H9 (cell line): ENCODE data around the gene KIAA1328. TPM values are rescaled to one million over a fixed set of nuclear protein-coding genes. Genes with fewer than 3 reads are reported as not detected.

Experiments
- DNase-seq: peaks from one replicate; pipeline ENCODE4 v3.0.0-alpha.2; 2017
- H2AFZ ChIP-seq: one replicate; pipeline ENCODE4 v1.6.1; 2013; ENCODE audit warnings: mild to moderate bottlenecking, low read length, control low read depth, moderate library complexity
- H2AK5ac ChIP-seq: 2 replicates; pipeline ENCODE4 v1.6.1; 2013; ENCODE audit warnings: low read length, control low read depth, mixed read lengths; ENCODE audit not compliant: insufficient read length
- H2BK120ac ChIP-seq: one replicate; pipeline ENCODE4 v1.6.1; 2013; ENCODE audit warnings: low read depth, mild to moderate bottlenecking, low read length, control low read depth, inconsistent platforms; ENCODE audit not compliant: poor library complexity, severe bottlenecking
- H2BK12ac ChIP-seq: 2 replicates; pipeline ENCODE4 v1.6.1; 2013; ENCODE audit warnings: low read length, control low read depth, mixed read lengths, low read depth; ENCODE audit not compliant: insufficient read length
- H2BK15ac ChIP-seq: 2 replicates; pipeline ENCODE4 v1.6.1; 2013; ENCODE audit warnings: low read depth, low read length, control low read depth
- H2BK20ac ChIP-seq: one replicate; pipeline ENCODE4 v1.6.1; 2013; ENCODE audit warnings: low read depth, mild to moderate bottlenecking, low read length, control low read depth, inconsistent platforms; ENCODE audit not compliant: poor library complexity, severe bottlenecking
- H2BK5ac ChIP-seq: 2 replicates; pipeline ENCODE4 v1.6.1; 2013; ENCODE audit warnings: low read length, control low read depth, mixed read lengths; ENCODE audit not compliant: insufficient read length
- H3K14ac ChIP-seq: 2 replicates; pipeline ENCODE4 v1.6.1; 2013; ENCODE audit warnings: low read length, control low read depth; ENCODE audit not compliant: insufficient read depth
- H3K18ac ChIP-seq: 2 replicates; pipeline ENCODE4 v1.6.1; 2013; ENCODE audit warnings: low read depth, mild to moderate bottlenecking, mixed read lengths, low read length, control low read depth; ENCODE audit not compliant: insufficient read length
- H3K23ac ChIP-seq: 2 replicates; pipeline ENCODE4 v1.6.1; 2013; ENCODE audit warnings: low read length, control low read depth, mixed read lengths, low read depth; ENCODE audit not compliant: insufficient read length
- H3K23me2 ChIP-seq: 2 replicates; pipeline ENCODE4 v1.6.1; 2013; ENCODE audit warnings: low read depth, mild to moderate bottlenecking, mixed read lengths, low read length, control low read depth; ENCODE audit not compliant: insufficient read length, poor library complexity, severe bottlenecking
- H3K27ac ChIP-seq: 2 replicates; pipeline ENCODE4 v1.5.1; 2013; ENCODE audit warnings: low read length, control low read depth, mixed read lengths, low read depth; ENCODE audit not compliant: insufficient read length
- H3K27me3 ChIP-seq: 2 replicates; pipeline ENCODE4 v1.6.1; 2013; ENCODE audit warnings: low read length, control low read depth, inconsistent platforms; ENCODE audit not compliant: insufficient read depth
- H3K4ac ChIP-seq: 2 replicates; pipeline ENCODE4 v1.6.1; 2013; ENCODE audit warnings: low read depth, mild to moderate bottlenecking, control low read depth, inconsistent platforms, low read length, moderate library complexity
- H3K4me1 ChIP-seq: 2 replicates; pipeline ENCODE4 v1.6.1; 2013; ENCODE audit warnings: low read length, control low read depth, inconsistent platforms; ENCODE audit not compliant: insufficient read depth
- H3K4me2 ChIP-seq: 2 replicates; pipeline ENCODE4 v1.6.1; 2013; ENCODE audit warnings: low read length, control low read depth, mixed read lengths; ENCODE audit not compliant: insufficient read length, insufficient read depth
- H3K56ac ChIP-seq: 2 replicates; pipeline ENCODE4 v1.6.1; 2013; ENCODE audit warnings: low read depth, mild to moderate bottlenecking, mixed read lengths, low read length, control low read depth; ENCODE audit not compliant: insufficient read length
- H3K79me1 ChIP-seq: 2 replicates; pipeline ENCODE4 v1.6.1; 2013; ENCODE audit warnings: low read depth, mild to moderate bottlenecking, moderate library complexity, low read length, control low read depth, inconsistent platforms; ENCODE audit not compliant: insufficient read depth, poor library complexity, severe bottlenecking
- H3K79me2 ChIP-seq: 2 replicates; pipeline ENCODE4 v1.6.1; 2013; ENCODE audit warnings: low read length, control low read depth, inconsistent platforms; ENCODE audit not compliant: insufficient read depth
- H3K9ac ChIP-seq: 2 replicates; pipeline ENCODE4 v1.6.1; 2013; ENCODE audit warnings: low read length, control low read depth, mixed read lengths; ENCODE audit not compliant: insufficient read length; ENCODE audit errors: extremely low read depth
- H3K9me3 ChIP-seq: one replicate; pipeline ENCODE4 v1.6.1; 2013; ENCODE audit warnings: low read depth, low read length, inconsistent platforms; ENCODE audit not compliant: control insufficient read depth
- H3T11ph ChIP-seq: one replicate; pipeline ENCODE4 v1.6.1; 2013; ENCODE audit warnings: mild to moderate bottlenecking, low read length, control low read depth, inconsistent platforms
- H4K20me1 ChIP-seq: one replicate; pipeline ENCODE4 v1.6.1; 2013; ENCODE audit not compliant: control insufficient read depth, insufficient read length, insufficient read depth
- H4K5ac ChIP-seq: 2 replicates; pipeline ENCODE4 v1.6.1; 2013; ENCODE audit warnings: low read depth, mild to moderate bottlenecking, mixed read lengths, low read length, control low read depth; ENCODE audit not compliant: insufficient read length
- H4K8ac ChIP-seq: replicated peaks from 2 replicates; pipeline ENCODE4 v1.6.1; 2013; ENCODE audit warnings: low read length, control low read depth, mixed read lengths, low read depth; ENCODE audit not compliant: insufficient read length
- H4K91ac ChIP-seq: 2 replicates; pipeline ENCODE4 v1.6.1; 2013; ENCODE audit warnings: low read depth, mild to moderate bottlenecking, moderate library complexity, mixed read lengths, low read length, control low read depth; ENCODE audit not compliant: insufficient read length
- H3K27ac Mint-ChIP-seq, 3 experiments: 2 replicates in 2 of 3; 3 replicates in 1 of 3; pipeline ENCODE4 v1.8.0; 2020 to 2021; ENCODE audit warnings: mixed read lengths in 3 of 3, mild to moderate bottlenecking in 1 of 3, moderate library complexity in 1 of 3
- H3K27me3 Mint-ChIP-seq: 2 replicates; pipeline ENCODE4 v1.8.0; 2021; ENCODE audit warnings: low read depth, mild to moderate bottlenecking, moderate library complexity, mixed read lengths
- H3K36me3 Mint-ChIP-seq, 3 experiments: 2 replicates in 2 of 3; 3 replicates in 1 of 3; pipeline ENCODE4 v1.8.0; 2020 to 2021; ENCODE audit warnings: low read depth in 3 of 3, mixed read lengths in 3 of 3; ENCODE audit not compliant: insufficient read depth in 1 of 3
- H3K4me1 Mint-ChIP-seq, 2 experiments: 2 replicates each; pipeline ENCODE4 v1.8.0; 2020; ENCODE audit warnings: mixed read lengths in 2 of 2
- H3K4me3 Mint-ChIP-seq, 2 experiments: 2 replicates in 1 of 2; 3 replicates in 1 of 2; pipeline ENCODE4 v1.8.0; 2020 to 2021; ENCODE audit warnings: mild to moderate bottlenecking in 2 of 2, mixed read lengths in 2 of 2, moderate library complexity in 1 of 2
- H3K9me3 Mint-ChIP-seq, 2 experiments: 2 replicates in 1 of 2; 3 replicates in 1 of 2; pipeline ENCODE4 v1.8.0; 2020; ENCODE audit warnings: mild to moderate bottlenecking in 2 of 2, mixed read lengths in 2 of 2, moderate library complexity in 1 of 2
- CTCF ChIP-seq: fragments of 200-600 bp; sonication (generic); conservative IDR thresholded peaks from 3 replicates; pipeline ENCODE4 v1.8.0; 2021; ENCODE audit warnings: antibody characterized with exemption, mild to moderate bottlenecking
- WGBS: extraction: QIAGEN DNeasy Blood & Tissue Kit; methylation state at CpG from one replicate; pipeline ENCODE4 v1.1.7; 2013; ENCODE audit warnings: missing lambda C conversion rate, low lambda C conversion rate, mixed read lengths; ENCODE audit not compliant: insufficient read length; ENCODE audit errors: extremely low coverage; 5-methylcytosine and 5-hydroxymethylcytosine counted together
- total RNA-seq: library from RNA; stranded (reverse); gene quantifications from 2 replicates; pipeline ENCODE4 v1.2.1, GENCODE V29; 2021

Gene KIAA1328
- total RNA-seq, 1 experiment from 2014 or later: 4.9 TPM

GRCh38 chr18:36862182-36862581 is 33.3 kb downstream of the KIAA1328 start:
- Histone ChIP-seq H2BK120ac (no peak overlapping the region), H3K4me2 (no peak overlapping the region), H3K9me3 (no peaks in the 10 kb centered on the region), H2BK20ac (no peak overlapping the region), H2AK5ac (no peak overlapping the region), H2BK12ac (no peak overlapping the region), H4K91ac (no peak overlapping the region), H3K4me1 (no peaks in the 10 kb centered on the region), H2BK15ac (no peak overlapping the region), H2BK5ac (no peak overlapping the region), H3K79me2 (no peaks in the 10 kb centered on the region), H3K27me3 (no peaks in the 10 kb centered on the region), H4K5ac (no peak overlapping the region), H3K23ac (no peak overlapping the region), H3K27ac (no peak overlapping the region), H3K14ac (no peak overlapping the region), H3K56ac (no peak overlapping the region), H3T11ph (no peak overlapping the region), H3K79me1 (no peaks in the 10 kb centered on the region), H2AFZ (no peak overlapping the region), H3K9ac (no peak overlapping the region), H3K18ac (no peak overlapping the region), H3K4ac (no peak overlapping the region), H3K23me2 (no peaks in the 10 kb centered on the region), H4K8ac (no peak overlapping the region), H4K20me1 (no peaks in the 10 kb centered on the region)
- peaks cover 0 to 1% of the 10 kb centered on the region in 2 experiments; a peak in 1 of 4 replicates for H3K4me1 Mint-ChIP-seq
- no peaks in the 10 kb centered on the region for H3K9me3 Mint-ChIP-seq
- WGBS: no CpG with 5 or more reads among the region's 1 CpG
- no peaks in the 10 kb centered on the region for H3K36me3 Mint-ChIP-seq
- DNase-seq: no peak
- H3K27me3 Mint-ChIP-seq: no peaks in the 10 kb centered on the region
- no peak overlapping the region for H3K4me3 Mint-ChIP-seq
- no peak overlapping the region for H3K27ac Mint-ChIP-seq
- TF ChIP-seq CTCF: no peak
